ENCODE results near the gene SHMT2.

DNA sequence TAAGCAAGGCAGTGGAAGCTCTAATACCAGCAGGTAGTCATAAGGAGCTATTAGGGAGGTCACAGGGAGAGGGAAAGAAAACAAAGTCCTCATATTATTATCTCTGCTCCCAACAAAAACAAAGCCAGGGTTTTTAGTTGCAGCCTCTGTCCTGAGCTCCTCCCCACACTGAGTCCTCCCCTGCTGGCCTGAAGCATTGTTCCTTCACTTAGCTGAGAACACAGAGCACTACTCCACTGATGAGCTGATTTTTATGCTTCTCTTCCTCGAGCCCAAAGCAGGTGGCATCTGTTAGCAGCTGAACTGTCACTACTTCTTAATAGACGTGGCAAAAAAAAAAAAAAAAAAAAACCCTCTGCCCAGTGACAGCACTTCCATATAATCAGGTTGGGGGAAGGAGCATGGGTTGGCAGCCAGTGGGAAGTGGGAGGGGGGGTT is 31.9 kb downstream of the SHMT2 start:
- TF ChIP-seq CTCF (conservative IDR thresholded peaks at IDR 0.05; ENCODE audit: low read depth, low read length) (no peak), EZH2 (IDR thresholded peaks at IDR 0.05; ENCODE audit: borderline replicate concordance, low read depth, low read length, poor library complexity, severe bottlenecking) (no peak)

Data from A673 (cell line).